Fibroblast of skin of back (primary cell): ENCODE measurements around the gene LIN7C.
"Not testable (repeated sequence)": the region's sequence is repeated elsewhere in the genome, so short reads cannot be mapped to it uniquely, and the experiment has no call there.

ENCODE experiments used
- DNase-seq: peaks from one replicate; pipeline ENCODE4 v3.0.0-alpha.2; 2013

Gene LIN7C

GRCh38 chr11:27468995-27469695, 37.4 kb downstream of the LIN7C start:
- DNase-seq, result no peak

GRCh38 chr11:27468209-27468994, 38.2 kb downstream of the LIN7C start:
- DNase-seq, result peak; percentile 68

DNA sequence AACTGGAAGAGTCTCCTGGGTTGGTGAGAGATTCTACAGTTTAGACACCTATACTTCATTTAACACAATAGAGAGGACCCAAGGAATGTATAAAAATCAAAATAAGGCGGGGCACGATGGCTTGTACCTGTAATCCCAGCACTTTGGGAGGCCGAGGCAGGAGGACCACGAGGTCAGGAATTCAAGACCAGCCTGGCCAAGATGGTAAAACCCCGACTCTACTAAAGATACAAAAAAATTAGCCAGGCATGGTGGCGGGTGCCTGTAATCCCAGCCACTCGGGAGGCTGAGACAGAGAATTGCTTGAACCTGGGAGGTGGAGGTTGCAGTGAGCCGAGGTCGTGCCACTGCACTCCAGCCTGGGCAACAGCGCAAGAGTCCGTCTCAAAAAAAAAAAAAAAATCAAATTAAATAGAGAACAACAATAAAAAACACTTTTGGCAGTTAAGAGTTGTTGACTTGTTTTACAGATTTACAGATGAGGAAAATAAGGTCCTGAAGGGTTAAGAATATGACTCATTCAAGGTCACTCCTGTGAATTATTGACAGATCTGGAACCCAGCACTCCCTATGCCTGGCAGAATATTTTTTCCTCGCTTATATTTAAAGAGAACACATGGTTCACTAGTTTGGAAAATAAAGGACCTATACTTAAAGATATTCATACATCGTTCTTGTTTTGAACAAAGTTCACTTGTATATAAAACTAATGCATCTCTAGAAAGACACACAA, 39.2 kb downstream of the LIN7C start:
- DNase-seq, result no peak

DNA sequence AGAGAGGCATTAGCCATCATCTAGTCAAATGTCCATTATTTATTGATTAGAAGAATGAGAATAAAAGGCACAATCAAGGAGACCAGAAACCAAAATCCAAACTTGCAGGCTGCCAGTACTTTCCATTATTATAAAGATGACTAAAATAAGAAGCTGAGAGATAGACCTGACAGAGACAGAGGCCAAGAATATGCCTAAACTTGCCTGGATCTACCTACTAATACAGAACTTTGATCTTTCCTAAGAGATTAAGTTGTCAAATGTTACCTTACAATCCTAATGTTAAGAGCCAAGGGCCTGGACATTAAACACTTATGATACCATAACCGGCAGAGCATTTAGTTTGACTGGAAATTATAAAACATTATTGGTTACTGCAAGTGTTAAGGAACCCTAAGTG, 40.2 kb downstream of the LIN7C start:
- DNase-seq, result no peak

DNA sequence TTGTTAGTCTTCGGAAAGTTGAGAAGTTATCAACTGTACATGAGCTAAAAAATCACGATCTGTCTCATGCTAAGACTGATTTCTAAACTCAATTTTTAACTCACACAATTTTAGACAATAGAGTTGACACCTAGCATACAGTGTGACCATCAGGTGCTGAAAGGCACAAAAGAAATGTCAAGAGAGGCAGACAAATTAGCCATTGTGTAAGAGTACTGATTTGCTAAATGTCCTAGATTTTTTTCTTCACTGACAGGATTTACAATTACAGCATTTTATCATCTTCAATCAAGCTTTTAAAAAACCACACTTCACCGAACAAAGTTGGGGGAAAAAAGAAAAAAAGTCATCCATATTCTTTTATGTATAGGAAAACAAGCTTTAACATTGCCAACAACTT, 40.9 kb downstream of the LIN7C start:
- no peak for DNase-seq

DNA sequence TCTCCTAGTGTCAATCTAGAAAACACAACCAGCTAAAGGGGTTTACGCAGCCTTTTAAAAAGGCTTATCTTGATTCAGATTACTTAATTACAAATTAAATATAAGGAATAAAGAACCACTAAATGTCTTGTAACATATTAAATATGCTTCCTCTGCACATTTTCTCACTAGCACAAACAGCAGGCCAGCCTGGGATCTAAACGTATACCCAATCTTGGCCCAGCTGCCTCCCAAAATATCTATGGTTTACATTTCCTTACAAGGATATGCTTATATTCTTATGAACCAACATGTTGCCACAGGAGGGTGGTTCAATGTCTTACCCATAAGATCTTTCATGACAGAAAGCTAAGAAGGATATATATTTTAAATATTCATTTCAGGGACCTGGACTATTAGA, 41.7 kb downstream of the LIN7C start:
- DNase-seq, result peak; percentile 31

GRCh38 chr11:27464289-27464696, 42.3 kb downstream of the LIN7C start:
- DNase-seq, result peak; percentile 53

GRCh38 chr11:27462543-27462942, 44.0 kb downstream of the LIN7C start:
- peak; percentile 47 for DNase-seq

GRCh38 chr11:27460158-27460978, 46.2 kb downstream of the LIN7C start:
- DNase-seq, result peak; percentile 71

- peak; percentile 32 for DNase-seq
These were observed 47.4 kb downstream of the LIN7C start for GRCh38 chr11:27459191-27459590.

GRCh38 chr11:27458182-27458581, 48.4 kb downstream of the LIN7C start:
- DNase-seq, result no peak

DNA sequence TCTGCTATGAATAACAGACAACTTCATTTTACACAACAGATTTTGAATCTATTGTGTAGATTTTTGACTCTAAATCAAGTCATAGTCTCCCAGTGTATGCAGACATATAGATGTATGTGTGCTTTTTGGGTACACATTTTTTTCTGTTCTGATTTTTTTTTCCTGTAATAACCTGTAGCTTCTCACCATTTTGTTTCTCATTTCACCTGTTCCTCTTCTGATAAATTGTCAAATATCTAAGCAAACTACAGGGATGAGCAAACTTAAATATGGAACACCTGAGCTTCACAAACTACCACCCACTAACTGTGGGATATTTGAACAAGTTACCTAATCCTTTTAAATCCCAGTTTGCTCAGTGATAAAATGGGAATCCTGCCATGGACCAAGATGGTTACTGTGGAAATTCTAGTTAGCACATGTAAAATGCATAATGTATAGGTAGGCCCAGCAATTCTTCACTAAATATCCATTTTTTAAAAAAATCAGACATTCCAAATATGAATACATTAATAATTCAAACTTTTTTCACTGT, 49.7 kb downstream of the LIN7C start:
- no peak for DNase-seq

GRCh38 chr11:27456140-27456794, 50.3 kb downstream of the LIN7C start:
- DNase-seq, result peak; percentile 85

GRCh38 chr11:27455667-27456066, 50.9 kb downstream of the LIN7C start:
- no peak for DNase-seq

DNA sequence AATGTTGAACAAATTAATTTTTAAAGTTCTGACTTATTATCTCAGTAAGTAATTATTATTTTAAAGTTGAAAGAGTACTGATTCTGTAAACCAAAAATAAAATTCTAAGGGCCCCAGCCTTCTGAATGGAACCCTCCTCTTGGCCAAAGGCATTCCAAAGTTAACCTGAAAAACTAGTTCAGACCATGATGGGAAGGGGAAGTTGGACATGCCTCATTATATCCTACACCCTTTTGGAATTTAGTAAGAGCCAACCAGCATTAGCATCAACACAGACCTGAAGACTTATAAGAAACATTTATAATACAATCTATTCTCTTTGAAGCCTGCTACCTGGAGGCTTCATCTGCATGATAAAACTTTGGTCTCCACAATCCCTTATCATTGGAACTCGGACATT, 52.9 kb downstream of the LIN7C start:
- DNase-seq, result no peak

DNA sequence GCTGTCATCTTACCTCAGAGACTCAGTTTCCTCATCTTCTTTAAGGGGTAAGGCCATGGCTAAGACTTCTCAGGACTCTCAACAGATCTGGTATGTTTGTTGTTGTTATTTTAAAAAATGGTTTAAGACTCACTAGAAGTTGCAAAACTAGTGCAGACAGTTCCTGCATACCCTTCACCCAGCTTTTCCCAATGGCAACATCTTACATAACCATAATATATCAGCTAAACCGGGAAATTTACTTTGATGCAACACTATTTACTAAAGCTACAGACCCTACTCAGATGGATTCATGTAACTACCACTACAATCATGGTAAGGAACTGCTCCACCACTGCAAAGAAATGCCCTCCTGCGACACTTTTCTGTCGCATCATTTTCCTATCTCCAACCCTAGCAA, 54.4 kb downstream of the LIN7C start:
- DNase-seq, result no peak

DNA sequence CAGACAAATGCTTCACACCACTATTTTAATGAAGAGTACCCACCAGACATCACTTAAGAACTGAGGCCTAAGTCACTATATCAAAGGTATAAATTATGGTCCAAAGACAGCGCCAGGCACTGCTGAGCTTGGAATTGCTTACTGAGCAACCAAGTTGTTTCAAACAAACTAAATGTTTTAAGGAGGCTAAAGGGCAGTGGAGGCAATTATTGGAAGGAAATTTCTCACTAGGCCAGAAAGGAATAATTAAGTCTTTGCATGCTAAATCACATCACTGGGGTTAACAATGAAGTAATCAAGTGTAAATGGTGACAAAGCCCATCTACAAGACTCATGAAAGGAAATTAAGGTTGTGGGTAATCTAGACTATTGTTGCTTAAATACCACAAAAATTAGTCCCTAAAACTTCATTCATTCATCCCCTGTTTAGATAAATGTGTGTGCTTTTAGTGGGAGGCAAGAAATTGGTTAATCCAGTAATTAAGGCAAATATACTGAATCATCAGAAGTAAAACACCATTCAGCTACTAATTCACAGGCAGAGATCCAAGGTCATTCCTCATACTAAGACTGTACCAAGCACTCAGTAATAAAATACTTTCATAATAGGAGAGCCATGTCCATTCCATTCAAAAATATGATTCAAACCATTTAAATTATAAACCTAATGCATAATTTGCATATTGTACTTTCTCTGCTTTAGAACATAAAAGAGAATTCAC, 55.2 kb downstream of the LIN7C start:
- DNase-seq, result no peak

- DNase-seq, result not testable (repeated sequence)
These were observed 58.4 kb downstream of the LIN7C start for GRCh38 chr11:27448184-27448540.

DNA sequence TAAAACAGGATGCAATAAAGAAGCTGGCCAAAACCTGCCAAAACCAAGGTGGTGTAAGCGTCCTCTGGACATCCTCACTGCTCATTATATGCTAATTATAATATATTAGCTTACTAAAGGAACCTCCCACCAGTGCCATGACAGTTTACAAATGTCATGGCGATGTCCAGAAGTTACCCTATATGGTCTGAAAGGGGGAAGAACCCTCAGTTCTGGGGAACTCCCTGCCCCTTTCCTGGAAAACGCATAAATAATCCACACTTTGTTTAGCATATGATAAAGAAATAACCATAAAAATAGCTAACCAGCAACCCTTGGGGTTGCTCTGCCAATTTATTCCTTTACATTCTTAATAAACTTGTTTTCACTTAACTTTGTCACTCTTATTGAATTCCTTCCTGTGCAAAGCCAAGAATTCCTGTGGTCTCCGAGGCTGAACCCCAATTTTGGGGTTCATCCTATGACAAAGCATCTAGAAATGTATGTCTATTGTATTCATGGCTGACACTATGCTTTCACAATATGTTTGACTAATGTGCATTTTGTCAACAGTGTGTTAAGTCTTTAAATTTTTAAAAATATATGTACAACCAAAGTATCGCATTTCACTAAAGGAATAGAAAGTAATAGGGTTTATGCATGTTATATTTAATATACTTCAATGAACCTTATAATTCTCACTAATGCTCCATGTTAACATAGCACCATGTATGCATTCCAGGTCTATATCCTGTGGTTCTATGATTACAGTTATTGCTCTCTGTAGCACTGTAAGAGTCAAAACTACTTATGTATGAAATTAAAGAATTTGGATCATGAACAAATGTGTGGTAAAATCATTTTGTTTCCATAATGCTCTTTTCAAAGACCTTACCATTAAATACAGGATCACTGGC, 59.0 kb downstream of the LIN7C start:
- DNase-seq, result peak; percentile 66

GRCh38 chr11:27445625-27446024, 60.9 kb downstream of the LIN7C start:
- DNase-seq, result no peak
